Vagina (tissue), 2 donors: Measurements from ENCODE around the gene CITED4.

ENCODE experiments used
- CTCF ChIP-seq, 3 experiments: fragments of 450-650 bp in 2 of 3; fragments of 200-600 bp in 1 of 3; sonication (generic) in 1 of 3; IDR thresholded peaks; one replicate each; pipeline ENCODE4 v1.5.1; 2017 to 2019; ENCODE audit warnings: antibody characterized with exemption in 3 of 3, mild to moderate bottlenecking in 2 of 3, moderate library complexity in 2 of 3
- POLR2A ChIP-seq, 2 donors: fragments of 450-650 bp; IDR thresholded peaks; one replicate each; pipeline ENCODE4 v1.6.1; 2017; ENCODE audit warnings: antibody characterized with exemption in 2 of 2, mild to moderate bottlenecking in 2 of 2, moderate library complexity in 2 of 2

GRCh38 chr1:40897513-40897912 lies 35.4 kb upstream of the CITED4 start:
- TF ChIP-seq CTCF (IDR thresholded peaks at IDR 0.05) (no peak), POLR2A (IDR thresholded peaks at IDR 0.05) (no peak)
